Measurements from ENCODE around the gene GAN.
A peak's percentile ranks its signal among the peaks of the same experiment; 100 is the strongest.

The GAN gene

GRCh38 chr16:81353895-81354294, 39.1 kb downstream of the GAN start:
- FAIRE-seq: no peak
- no peak for TF ChIP-seq CTCF (IDR thresholded peaks at IDR 0.05; ENCODE audit: insufficient read depth, missing control alignments)
- DNase-seq (ENCODE audit: insufficient read length, low spot score): no peak

DNA sequence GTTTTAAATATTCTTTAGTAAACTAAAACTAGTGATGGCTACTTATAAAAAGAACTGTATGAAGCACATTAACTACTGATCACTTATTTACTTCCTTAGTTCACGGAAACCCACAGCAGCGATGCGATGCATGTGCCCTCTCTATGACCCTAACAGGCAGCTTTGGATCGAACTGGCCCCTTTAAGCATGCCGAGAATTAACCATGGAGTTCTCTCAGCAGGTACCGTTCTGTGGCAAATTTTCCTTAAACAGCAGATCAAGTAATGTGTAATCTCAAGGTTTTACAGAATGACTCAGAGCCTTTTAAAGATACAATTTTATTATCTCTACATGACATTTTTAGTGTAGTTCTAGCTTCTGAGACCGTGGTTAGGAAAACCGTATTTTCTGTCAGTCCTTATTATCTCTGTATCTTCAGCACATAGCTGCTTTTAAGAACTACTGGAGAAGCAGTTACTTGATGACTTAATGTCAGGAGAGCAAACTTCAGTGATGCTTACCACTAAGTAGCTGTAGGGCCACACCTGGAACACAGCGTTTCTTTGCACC, 43.0 kb downstream of the GAN start:
- no peak for FAIRE-seq

GRCh38 chr16:81358860-81359259, 44.1 kb downstream of the GAN start:
- no peak for TF ChIP-seq CTCF (IDR thresholded peaks at IDR 0.05; ENCODE audit: insufficient read depth, missing control alignments)
- no peak for DNase-seq (ENCODE audit: insufficient read length, low spot score)
- FAIRE-seq: no peak

More for the DNA sequence above, 43.0 kb downstream of the GAN start:
- no peak for DNase-seq (ENCODE audit: insufficient read length, low spot score)
- TF ChIP-seq CTCF (IDR thresholded peaks at IDR 0.05; ENCODE audit: insufficient read depth, missing control alignments): no peak

DNA sequence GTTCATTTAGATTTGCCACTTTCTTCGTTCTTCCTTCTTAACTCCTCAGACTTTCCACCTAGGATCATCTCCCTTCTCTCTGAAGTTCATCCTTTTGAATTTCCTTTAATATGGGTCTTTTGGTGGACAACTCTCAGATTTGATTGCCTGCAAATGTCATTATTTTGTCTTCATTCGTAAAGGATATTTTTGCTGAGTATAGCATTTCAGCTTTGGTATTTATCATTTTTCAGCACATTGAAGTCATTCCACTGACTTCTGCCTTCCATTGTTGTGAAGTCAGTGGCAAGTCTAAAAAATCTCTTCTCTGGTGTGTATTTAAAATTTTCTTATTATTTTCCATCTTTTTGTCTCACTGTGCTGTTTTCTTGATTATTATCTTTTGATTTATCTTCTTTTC, 45.4 kb downstream of the GAN start:
- no peak for TF ChIP-seq CTCF (IDR thresholded peaks at IDR 0.05; ENCODE audit: insufficient read depth, missing control alignments)
- no peak for DNase-seq (ENCODE audit: insufficient read length, low spot score)
- no peak for FAIRE-seq

DNA sequence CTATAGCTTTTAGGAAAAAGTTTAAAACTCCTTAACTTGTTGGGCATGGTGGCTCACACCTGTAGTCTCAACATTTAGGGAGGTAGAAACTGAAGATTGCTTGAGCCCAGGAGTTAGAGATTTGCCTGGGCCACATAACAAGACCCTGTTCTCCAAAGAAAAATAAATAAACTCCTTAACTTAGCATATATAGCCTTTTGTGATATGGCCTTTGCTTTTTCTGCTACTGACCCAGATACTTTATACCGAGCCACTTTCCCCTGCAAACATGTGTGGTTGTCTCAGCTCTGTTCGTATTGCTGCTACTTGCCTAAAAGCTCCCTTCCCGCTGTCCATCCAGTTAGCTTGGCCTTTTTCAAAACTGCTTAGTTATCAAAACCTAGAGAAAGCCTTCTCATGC, 51.0 kb downstream of the GAN start:
- no peak for TF ChIP-seq CTCF (IDR thresholded peaks at IDR 0.05; ENCODE audit: insufficient read depth, missing control alignments)
- DNase-seq (ENCODE audit: insufficient read length, low spot score) (no peak), FAIRE-seq (no peak)

DNA sequence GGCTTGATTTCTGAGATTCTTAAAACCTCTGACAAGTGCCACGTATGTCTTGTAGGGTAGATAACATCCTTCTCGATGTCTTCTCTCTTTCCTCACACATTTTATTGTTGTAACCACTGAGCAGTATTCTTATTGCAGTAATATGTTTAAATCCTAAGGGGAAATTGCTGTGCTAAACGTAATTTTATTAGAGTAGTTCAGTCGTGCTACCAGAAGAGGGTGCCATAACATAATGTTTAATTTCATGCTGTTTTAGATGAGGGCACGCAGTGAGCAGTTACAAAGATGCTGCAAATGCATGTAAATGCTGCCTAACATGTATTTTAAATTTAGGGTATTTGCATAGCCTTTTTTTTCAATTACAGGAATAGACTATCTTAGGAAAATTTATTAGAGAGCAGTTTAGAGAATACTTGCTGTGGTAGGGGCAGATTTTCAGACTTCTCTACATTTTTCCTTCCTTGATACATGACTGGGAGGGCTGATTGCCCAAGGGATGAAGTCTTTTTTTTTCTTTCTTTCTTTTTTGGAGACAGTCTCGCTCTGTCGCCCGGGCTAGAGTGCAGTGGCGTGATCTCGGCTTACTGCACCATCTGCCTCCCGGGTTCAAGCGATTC, 51.7 kb downstream of the GAN start:
- peak; percentile 70 for TF ChIP-seq CTCF (IDR thresholded peaks at IDR 0.05; ENCODE audit: insufficient read depth, missing control alignments)
- FAIRE-seq (no peak), DNase-seq (ENCODE audit: insufficient read length, low spot score) (no peak)

DNA sequence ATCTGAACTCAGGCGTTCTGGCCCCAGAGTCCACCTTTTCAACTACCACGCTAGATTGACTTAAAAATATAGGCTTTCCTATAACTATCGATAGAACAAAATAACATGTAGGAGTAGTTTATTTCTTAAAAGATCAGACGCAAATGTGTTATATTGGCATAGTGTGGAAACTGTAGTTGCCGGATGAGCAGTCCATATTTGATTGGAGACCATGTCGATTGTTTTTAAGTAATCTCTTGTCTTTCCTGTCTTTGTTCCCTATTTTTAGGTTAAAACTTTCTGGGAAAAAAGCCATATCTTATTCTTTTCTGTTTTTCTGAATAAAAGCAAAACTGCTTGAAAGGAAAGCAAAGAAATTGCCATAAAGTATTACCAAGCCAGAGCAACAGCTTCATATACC, 53.1 kb downstream of the GAN start:
- DNase-seq (ENCODE audit: insufficient read length, low spot score) (no peak), FAIRE-seq (no peak)
- TF ChIP-seq CTCF (IDR thresholded peaks at IDR 0.05; ENCODE audit: insufficient read depth, missing control alignments): no peak
